HEK293 (cell line): Measurements from ENCODE around the gene VAV3.
A peak's percentile ranks its signal among the peaks of the same experiment; 100 is the strongest.

ENCODE experiments used
- CTCF ChIA-PET: fragments of 350-600 bp; formaldehyde crosslinking; extraction: SDS; loops from one replicate; lab custom pipeline; 2021; ENCODE audit warnings: antibody characterized with exemption; lab: Yijun Ruan, JAX
- POLR2A ChIA-PET: fragments of 300-600 bp; formaldehyde crosslinking; extraction: SDS; loops from one replicate; lab custom pipeline; 2020; ENCODE audit warnings: antibody characterized with exemption, inconsistent platforms; lab: Yijun Ruan, JAX
- H3K27ac ChIP-seq: fragments of 200-500 bp; sonication (Bioruptor generic); 2 replicates; pipeline ENCODE4 v1.5.1; 2014; ENCODE audit warnings: low read depth, low read length, control low read depth, inconsistent platforms; ENCODE audit errors: extremely low read depth
- H3K36me3 ChIP-seq, 2 experiments: fragments of 200-500 bp in 1 of 2; sonication (Bioruptor generic) in 1 of 2; 1 replicate in 1 of 2; 2 replicates in 1 of 2; pipeline ENCODE4 v1.5.1; 2014 to 2017; ENCODE audit warnings: inconsistent platforms in 2 of 2, low read length in 2 of 2; ENCODE audit not compliant: control insufficient read depth in 2 of 2, insufficient read depth in 1 of 2
- H3K4me1 ChIP-seq: fragments of 200-500 bp; sonication (Bioruptor generic); 2 replicates; pipeline ENCODE4 v1.5.1; 2014; ENCODE audit warnings: mild to moderate bottlenecking, low read length, inconsistent platforms; ENCODE audit not compliant: control insufficient read depth, insufficient read depth
- H3K4me3 ChIP-seq: 2 replicates; pipeline ENCODE4 v1.5.1; 2011; ENCODE audit warnings: low read depth, mild to moderate bottlenecking, control low read depth, low read length, moderate library complexity
- H3K9me3 ChIP-seq: fragments of 200-500 bp; sonication (Bioruptor generic); 2 replicates; pipeline ENCODE4 v1.5.1; 2014; ENCODE audit warnings: low read depth, low read length, inconsistent platforms; ENCODE audit not compliant: control insufficient read depth, insufficient read depth
- IKZF3 ChIP-seq: fragments of 450-650 bp; IDR thresholded peaks from 2 replicates; pipeline ENCODE4 v1.5.0; 2018; ENCODE audit warnings: missing biosample characterization, mild to moderate bottlenecking, missing genetic modification characterization, moderate library complexity
- RBAK ChIP-seq: fragments of 450-650 bp; formaldehyde crosslinking; IDR thresholded peaks from 2 replicates; pipeline ENCODE4 v1.5.1; 2016; ENCODE audit warnings: missing biosample characterization, missing genetic modification characterization
- SCRT1 ChIP-seq: fragments of 450-650 bp; formaldehyde crosslinking; IDR thresholded peaks from 2 replicates; pipeline ENCODE4 v1.5.1; 2016; ENCODE audit warnings: missing biosample characterization, missing genetic modification characterization, borderline replicate concordance
- SCRT2 ChIP-seq: fragments of 450-650 bp; formaldehyde crosslinking; IDR thresholded peaks from 2 replicates; pipeline ENCODE4 v1.5.1; 2016; ENCODE audit warnings: missing biosample characterization, missing genetic modification characterization
- SP2 ChIP-seq: fragments of 450-650 bp; formaldehyde crosslinking; IDR thresholded peaks from 2 replicates; pipeline ENCODE4 v1.5.1; 2016; ENCODE audit warnings: missing biosample characterization, missing genetic modification characterization
- SP7 ChIP-seq: fragments of 450-650 bp; formaldehyde crosslinking; IDR thresholded peaks from 2 replicates; pipeline ENCODE4 v1.5.1; 2016; ENCODE audit warnings: missing biosample characterization, missing genetic modification characterization
- ZBTB10 ChIP-seq: fragments of 450-650 bp; formaldehyde crosslinking; IDR thresholded peaks from 2 replicates; pipeline ENCODE4 v1.5.1; 2016; ENCODE audit warnings: missing biosample characterization, missing genetic modification characterization
- ZEB2 ChIP-seq: fragments of 450-650 bp; formaldehyde crosslinking; IDR thresholded peaks from 2 replicates; pipeline ENCODE4 v1.5.1; 2016; ENCODE audit warnings: missing biosample characterization, missing genetic modification characterization
- ZFP41 ChIP-seq: fragments of 450-650 bp; formaldehyde crosslinking; IDR thresholded peaks from 2 replicates; pipeline ENCODE4 v1.5.1; 2016; ENCODE audit warnings: missing biosample characterization, missing genetic modification characterization, borderline replicate concordance
- ZIC2 ChIP-seq: fragments of 450-650 bp; formaldehyde crosslinking; IDR thresholded peaks from 2 replicates; pipeline ENCODE4 v1.5.1; 2016; ENCODE audit warnings: missing biosample characterization, missing genetic modification characterization
- ZNF121 ChIP-seq: fragments of 450-650 bp; formaldehyde crosslinking; IDR thresholded peaks from 2 replicates; pipeline ENCODE4 v1.5.1; 2016; ENCODE audit warnings: missing biosample characterization, missing genetic modification characterization
- ZNF140 ChIP-seq: fragments of 450-650 bp; formaldehyde crosslinking; IDR thresholded peaks from 2 replicates; pipeline ENCODE4 v1.5.1; 2016; ENCODE audit warnings: missing biosample characterization, missing genetic modification characterization
- ZNF169 ChIP-seq: fragments of 450-650 bp; formaldehyde crosslinking; IDR thresholded peaks from 2 replicates; pipeline ENCODE4 v1.5.1; 2016; ENCODE audit warnings: missing biosample characterization, missing genetic modification characterization
- ZNF223 ChIP-seq: fragments of 450-650 bp; formaldehyde crosslinking; IDR thresholded peaks from 2 replicates; pipeline ENCODE4 v1.5.1; 2016; ENCODE audit warnings: missing biosample characterization, missing genetic modification characterization
- ZNF24 ChIP-seq: fragments of 450-650 bp; formaldehyde crosslinking; IDR thresholded peaks from 2 replicates; pipeline ENCODE4 v1.5.1; 2016; ENCODE audit warnings: missing biosample characterization, missing genetic modification characterization
- ZNF433 ChIP-seq: fragments of 450-650 bp; formaldehyde crosslinking; IDR thresholded peaks from 2 replicates; pipeline ENCODE4 v1.5.1; 2016; ENCODE audit warnings: missing biosample characterization, missing genetic modification characterization, low read depth
- ZNF544 ChIP-seq: fragments of 450-650 bp; formaldehyde crosslinking; IDR thresholded peaks from 2 replicates; pipeline ENCODE4 v1.5.0; 2017; ENCODE audit warnings: missing biosample characterization, missing genetic modification characterization
- ZNF549 ChIP-seq: fragments of 450-650 bp; IDR thresholded peaks from 2 replicates; pipeline ENCODE4 v1.5.1; 2018; ENCODE audit warnings: missing biosample characterization, missing genetic modification characterization, mild to moderate bottlenecking, inconsistent platforms, moderate library complexity
- ZNF596 ChIP-seq: fragments of 450-650 bp; IDR thresholded peaks from 2 replicates; pipeline ENCODE4 v1.5.0; 2018; ENCODE audit warnings: missing biosample characterization, mild to moderate bottlenecking, missing genetic modification characterization, moderate library complexity
- ZNF624 ChIP-seq: fragments of 450-650 bp; formaldehyde crosslinking; IDR thresholded peaks from 2 replicates; pipeline ENCODE4 v1.5.1; 2017; ENCODE audit warnings: missing biosample characterization, missing genetic modification characterization
- ZNF629 ChIP-seq: fragments of 450-650 bp; formaldehyde crosslinking; IDR thresholded peaks from 2 replicates; pipeline ENCODE4 v1.5.1; 2017; ENCODE audit warnings: missing biosample characterization, missing genetic modification characterization
- ZNF701 ChIP-seq: fragments of 450-650 bp; formaldehyde crosslinking; IDR thresholded peaks from 2 replicates; pipeline ENCODE4 v1.5.1; 2016; ENCODE audit warnings: missing biosample characterization, missing genetic modification characterization
- TF ChIP-seq, protein P1 (sequence below): fragments of 450-650 bp; formaldehyde crosslinking; IDR thresholded peaks from 2 replicates; pipeline ENCODE4 v1.5.1; 2017; ENCODE audit warnings: missing biosample characterization, missing genetic modification characterization
- TF ChIP-seq, protein P2 (sequence below): fragments of 450-650 bp; formaldehyde crosslinking; IDR thresholded peaks from 2 replicates; pipeline ENCODE4 v1.5.1; 2016; ENCODE audit warnings: missing biosample characterization, missing genetic modification characterization
- TF ChIP-seq, protein P3 (sequence below): fragments of 450-650 bp; formaldehyde crosslinking; IDR thresholded peaks from 2 replicates; pipeline ENCODE4 v1.5.1; 2016; ENCODE audit warnings: missing biosample characterization, missing genetic modification characterization, low read depth

The VAV3 gene

DNA sequence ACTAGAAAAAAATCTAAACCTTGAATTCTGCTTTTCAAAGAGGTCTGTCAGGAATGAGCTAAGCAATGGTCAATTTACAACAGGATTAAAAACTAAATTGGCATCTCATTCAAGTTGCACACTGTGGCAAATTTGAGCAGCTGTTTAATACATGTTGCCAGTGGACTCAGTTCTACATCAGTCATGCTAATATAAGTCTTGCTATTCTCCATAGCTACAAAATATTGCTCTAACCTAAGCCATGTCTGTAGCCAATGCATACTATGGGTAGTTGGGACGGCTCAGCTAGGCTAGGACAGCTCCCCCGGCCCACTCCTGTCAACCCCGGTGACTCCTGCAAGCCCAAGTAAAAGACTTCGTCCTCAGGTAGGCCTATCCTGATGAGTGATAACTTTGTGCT, 10.9 kb upstream of the VAV3 start (continued):
- TF ChIP-seq, protein P1, sequence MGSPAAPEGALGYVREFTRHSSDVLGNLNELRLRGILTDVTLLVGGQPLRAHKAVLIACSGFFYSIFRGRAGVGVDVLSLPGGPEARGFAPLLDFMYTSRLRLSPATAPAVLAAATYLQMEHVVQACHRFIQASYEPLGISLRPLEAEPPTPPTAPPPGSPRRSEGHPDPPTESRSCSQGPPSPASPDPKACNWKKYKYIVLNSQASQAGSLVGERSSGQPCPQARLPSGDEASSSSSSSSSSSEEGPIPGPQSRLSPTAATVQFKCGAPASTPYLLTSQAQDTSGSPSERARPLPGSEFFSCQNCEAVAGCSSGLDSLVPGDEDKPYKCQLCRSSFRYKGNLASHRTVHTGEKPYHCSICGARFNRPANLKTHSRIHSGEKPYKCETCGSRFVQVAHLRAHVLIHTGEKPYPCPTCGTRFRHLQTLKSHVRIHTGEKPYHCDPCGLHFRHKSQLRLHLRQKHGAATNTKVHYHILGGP (tag by site-specific recombination), result no peak
- TF ChIP-seq ZNF544 (no peak), ZBTB10 (no peak)

GRCh38 chr1:107974090-107974489, 9.1 kb upstream of the VAV3 start:
- no peak overlapping the region for H3K4me3 ChIP-seq
- TF ChIP-seq IKZF3, result no peak
- TF ChIP-seq ZNF624 (tag by site-specific recombination), result no peak
- TF ChIP-seq ZNF169, result no peak
- no peak for TF ChIP-seq SP2 (tag by site-specific recombination)
- no peak for TF ChIP-seq ZNF223 (tag by site-specific recombination)
- peak; percentile 78 for TF ChIP-seq SCRT2 (tag by site-specific recombination)
- TF ChIP-seq ZNF629 (tag by site-specific recombination), result no peak
- no peak for TF ChIP-seq ZEB2 (tag by site-specific recombination)
- no peak for TF ChIP-seq ZNF433 (tag by site-specific recombination)
- TF ChIP-seq ZFP41 (tag by site-specific recombination), result no peak
- no peak for TF ChIP-seq ZIC2 (tag by site-specific recombination)
- no peak for TF ChIP-seq SP7 (tag by site-specific recombination)
- peak; percentile 55; the same call in 1 of the 2 replicates for TF ChIP-seq SCRT1
- no peak for TF ChIP-seq ZNF140 (tag by site-specific recombination)
- no peak for TF ChIP-seq RBAK (tag by site-specific recombination)
- TF ChIP-seq ZNF549 (tag by site-specific recombination), result no peak
- no peak for TF ChIP-seq ZNF24 (tag by site-specific recombination)
- no peak for TF ChIP-seq ZNF596 (tag by site-specific recombination)
- TF ChIP-seq, all 188 proteins: peak for 2
- POLR2A ChIA-PET, result no interaction called here

GRCh38 chr1:107972391-107973180, 7.6 kb upstream of the VAV3 start:
- Histone ChIP-seq H3K9me3 (no peaks in the 10 kb centered on the region), H3K27ac (no peak overlapping the region), H3K4me3 (no peak overlapping the region), H3K36me3 (no peaks in the 10 kb centered on the region), H3K4me1 (peaks cover 5% of the 10 kb centered on the region; the same call in 1 of the 2 replicates)
- ChIA-PET CTCF (interaction anchor here (0.7 kb wide), 1 partner anchor 72 kb away, joined by 3 read pairs; no protein-coding TSS in a partner anchor), POLR2A (no interaction called here)
- TF ChIP-seq, protein P2, sequence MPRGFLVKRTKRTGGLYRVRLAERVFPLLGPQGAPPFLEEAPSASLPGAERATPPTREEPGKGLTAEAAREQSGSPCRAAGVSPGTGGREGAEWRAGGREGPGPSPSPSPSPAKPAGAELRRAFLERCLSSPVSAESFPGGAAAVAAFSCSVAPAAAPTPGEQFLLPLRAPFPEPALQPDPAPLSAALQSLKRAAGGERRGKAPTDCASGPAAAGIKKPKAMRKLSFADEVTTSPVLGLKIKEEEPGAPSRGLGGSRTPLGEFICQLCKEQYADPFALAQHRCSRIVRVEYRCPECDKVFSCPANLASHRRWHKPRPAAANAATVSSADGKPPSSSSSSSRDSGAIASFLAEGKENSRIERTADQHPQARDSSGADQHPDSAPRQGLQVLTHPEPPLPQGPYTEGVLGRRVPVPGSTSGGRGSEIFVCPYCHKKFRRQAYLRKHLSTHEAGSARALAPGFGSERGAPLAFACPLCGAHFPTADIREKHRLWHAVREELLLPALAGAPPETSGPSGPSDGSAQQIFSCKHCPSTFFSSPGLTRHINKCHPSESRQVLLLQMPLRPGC (tag by site-specific recombination), result no peak
- TF ChIP-seq ZNF701 (tag by site-specific recombination), result no peak
- TF ChIP-seq, protein P3, sequence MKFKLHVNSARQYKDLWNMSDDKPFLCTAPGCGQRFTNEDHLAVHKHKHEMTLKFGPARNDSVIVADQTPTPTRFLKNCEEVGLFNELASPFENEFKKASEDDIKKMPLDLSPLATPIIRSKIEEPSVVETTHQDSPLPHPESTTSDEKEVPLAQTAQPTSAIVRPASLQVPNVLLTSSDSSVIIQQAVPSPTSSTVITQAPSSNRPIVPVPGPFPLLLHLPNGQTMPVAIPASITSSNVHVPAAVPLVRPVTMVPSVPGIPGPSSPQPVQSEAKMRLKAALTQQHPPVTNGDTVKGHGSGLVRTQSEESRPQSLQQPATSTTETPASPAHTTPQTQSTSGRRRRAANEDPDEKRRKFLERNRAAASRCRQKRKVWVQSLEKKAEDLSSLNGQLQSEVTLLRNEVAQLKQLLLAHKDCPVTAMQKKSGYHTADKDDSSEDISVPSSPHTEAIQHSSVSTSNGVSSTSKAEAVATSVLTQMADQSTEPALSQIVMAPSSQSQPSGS (tag by site-specific recombination), result peak; percentile 79
- TF ChIP-seq ZNF121 (tag by site-specific recombination), result no peak
- TF ChIP-seq ZNF624 (tag by site-specific recombination), result no peak

More at GRCh38 chr1:107974090-107974489, 9.1 kb upstream of the VAV3 start:
- H3K9me3 ChIP-seq, result no peaks in the 10 kb centered on the region
- H3K27ac ChIP-seq, result no peak overlapping the region
- CTCF ChIA-PET, result no interaction called here
- peaks cover 5% of the 10 kb centered on the region; the same call in 1 of the 2 replicates for H3K4me1 ChIP-seq
- no peaks in the 10 kb centered on the region for H3K36me3 ChIP-seq
